ENCODE data around the gene HS3ST3A1. TPM values are rescaled to one million over a fixed set of nuclear protein-coding genes. Genes with fewer than 3 reads are reported as not detected.
A peak's percentile ranks its signal among the peaks of the same experiment; 100 is the strongest.

Gene HS3ST3A1
- total RNA-seq, 1 experiment from 2014 or later, result 3.4 TPM

GRCh38 chr17:13531721-13532120, 70.0 kb downstream of the HS3ST3A1 start:
- H4K20me1 ChIP-seq (ENCODE audit: control insufficient read depth, insufficient read depth, insufficient read length), result no peaks in the 10 kb centered on the region
- no peaks in the 10 kb centered on the region; the same call in 1 of the 2 replicates for H3K4me1 ChIP-seq (ENCODE audit: insufficient read depth, low read length)
- no peaks in the 10 kb centered on the region for H3K79me2 ChIP-seq (ENCODE audit: insufficient read depth, low read length)
- Mint-ChIP-seq H3K4me3 (no peak overlapping the region), H3K4me1 (peaks cover 23 to 32% of the 10 kb centered on the region in 2 experiments), H3K27ac (peak overlapping the region in 1 of 3 experiments; percentile 58; a peak in 1 of 7 replicates), H3K27me3 (ENCODE audit: low read depth) (no peaks in the 10 kb centered on the region), H3K36me3 (ENCODE audit: insufficient read depth in 1 of 3, low read depth in 3 of 3) (peaks cover 3 to 4% (median 3%) of the 10 kb centered on the region in 3 experiments; a peak in 3 of 7 replicates), H3K9me3 (peaks cover 0 to 2% of the 10 kb centered on the region in 2 experiments; a peak in 1 of 5 replicates)
- H3K23me2 ChIP-seq (ENCODE audit: insufficient read length, low read depth, low read length, poor library complexity, severe bottlenecking), result no peaks in the 10 kb centered on the region
- no peak overlapping the region for H3K27ac ChIP-seq (ENCODE audit: insufficient read length, low read depth, low read length)
- no peak overlapping the region for H3K23ac ChIP-seq (ENCODE audit: insufficient read length, low read depth, low read length)
- H2AFZ ChIP-seq (ENCODE audit: low read length), result no peak overlapping the region
- no peak overlapping the region for H2BK15ac ChIP-seq (ENCODE audit: low read depth, low read length)
- H2BK120ac ChIP-seq (ENCODE audit: low read depth, low read length, poor library complexity, severe bottlenecking), result no peak overlapping the region
- H3K79me1 ChIP-seq (ENCODE audit: insufficient read depth, low read depth, low read length, poor library complexity, severe bottlenecking), result no peaks in the 10 kb centered on the region
- H2BK20ac ChIP-seq (ENCODE audit: low read depth, low read length, poor library complexity, severe bottlenecking), result no peak overlapping the region
- H3K18ac ChIP-seq (ENCODE audit: insufficient read length, low read depth, low read length), result peak overlapping the region; percentile 26
- no peak overlapping the region for H3K9ac ChIP-seq (ENCODE audit: extremely low read depth, insufficient read length, low read length)
- H4K5ac ChIP-seq (ENCODE audit: insufficient read length, low read depth, low read length), result no peak overlapping the region
- no peaks in the 10 kb centered on the region for H3K9me3 ChIP-seq (ENCODE audit: control insufficient read depth, low read depth, low read length)
- H2AK5ac ChIP-seq (ENCODE audit: insufficient read length, low read length), result no peak overlapping the region
- no CpG with 5 or more reads among the region's 2 CpGs for WGBS (ENCODE audit: extremely low coverage, insufficient read length, low lambda C conversion rate)
- H3K4ac ChIP-seq (ENCODE audit: low read depth, low read length), result no peak overlapping the region
- H3K4me2 ChIP-seq (ENCODE audit: insufficient read depth, insufficient read length, low read length), result no peak overlapping the region
- no peak overlapping the region for H3K56ac ChIP-seq (ENCODE audit: insufficient read length, low read depth, low read length)
- no peak overlapping the region for H2BK12ac ChIP-seq (ENCODE audit: insufficient read length, low read depth, low read length)
- no peak overlapping the region for H4K91ac ChIP-seq (ENCODE audit: insufficient read length, low read depth, low read length)
- DNase-seq, result no peak
- no peaks in the 10 kb centered on the region for H3K27me3 ChIP-seq (ENCODE audit: insufficient read depth, low read length)
- H3K14ac ChIP-seq (ENCODE audit: insufficient read depth, low read length), result no peak overlapping the region
- TF ChIP-seq CTCF (conservative IDR thresholded peaks at IDR 0.05), result no peak
- H4K8ac ChIP-seq (replicated peaks; ENCODE audit: insufficient read length, low read depth, low read length), result no peak overlapping the region
- H3T11ph ChIP-seq (ENCODE audit: low read length), result no peak overlapping the region
- no peak overlapping the region for H2BK5ac ChIP-seq (ENCODE audit: insufficient read length, low read length)
